Measurements from ENCODE around the gene MACROD2. TPM values are rescaled to one million over a fixed set of nuclear protein-coding genes. Genes with fewer than 3 reads are reported as not detected.

MACROD2 gene
- total RNA-seq, 1 donor from 2014 or later, result 1.6 TPM

DNA sequence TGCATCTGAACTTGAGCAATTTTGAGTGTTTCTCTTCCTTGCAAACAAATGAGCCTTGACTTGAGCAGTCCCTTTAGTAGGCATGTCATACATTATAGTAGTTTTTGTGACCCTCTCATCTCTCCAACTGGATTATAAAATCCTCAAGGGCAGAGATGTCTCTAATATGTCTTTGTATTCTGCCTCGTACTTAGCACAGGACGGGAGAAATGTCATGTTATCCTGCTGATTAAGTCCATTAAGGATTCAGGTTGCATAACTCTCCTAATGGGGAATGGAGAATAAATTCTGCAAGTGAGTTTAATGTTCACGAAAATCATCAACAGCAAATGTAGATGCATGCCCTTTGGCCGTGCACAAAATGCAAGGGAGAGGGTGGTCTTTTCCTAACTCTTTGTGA is 1635.0 kb downstream of the MACROD2 start:
- DNase-seq (ENCODE audit: low spot score), result no peak

DNA sequence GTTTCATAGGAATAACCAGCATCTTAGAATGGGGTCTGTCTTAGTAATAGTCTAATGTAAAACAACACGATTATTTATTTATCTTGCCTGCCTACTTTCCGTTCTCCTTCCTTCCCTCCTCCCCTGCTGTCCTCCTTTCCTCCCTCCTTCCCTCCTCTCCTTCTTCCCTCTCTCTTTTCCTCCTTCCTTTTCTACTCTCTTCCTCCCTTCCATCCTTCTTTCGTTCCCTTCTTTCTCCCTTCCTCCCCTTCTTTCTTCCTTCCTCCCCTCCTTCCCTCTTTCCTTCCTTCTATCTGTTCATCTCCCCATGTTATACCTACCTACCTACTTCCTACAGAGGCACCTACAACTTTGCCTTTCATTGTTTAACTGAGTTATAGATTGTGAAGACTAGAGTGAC is 1637.4 kb downstream of the MACROD2 start:
- DNase-seq (ENCODE audit: low spot score), result no peak
- intact Hi-C loops (cut with DNase I), result no loop called here

More for the DNA sequence above, 1635.0 kb downstream of the MACROD2 start:
- intact Hi-C loops (cut with DNase I), result no loop called here

DNA sequence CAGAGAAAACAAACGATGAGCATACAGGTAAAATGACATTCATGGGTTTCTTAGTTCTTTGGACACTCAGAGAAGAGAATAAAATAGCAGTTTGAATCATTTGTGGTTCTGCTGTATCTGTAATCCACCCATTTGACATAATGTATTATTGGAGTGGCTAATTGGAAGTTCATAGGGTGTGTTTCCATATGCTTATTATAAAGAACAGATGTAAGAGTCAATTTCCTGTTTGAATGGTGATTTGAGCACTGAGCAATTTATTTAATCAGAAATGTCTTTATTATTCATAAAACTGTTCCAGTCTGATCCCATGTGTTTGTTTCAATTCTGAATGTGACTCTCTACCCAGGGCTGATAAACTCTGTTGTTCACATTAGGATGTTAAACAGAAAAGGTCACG is 1638.8 kb downstream of the MACROD2 start:
- DNase-seq (ENCODE audit: low spot score), result no peak
- intact Hi-C loops (cut with DNase I), result no loop called here

DNA sequence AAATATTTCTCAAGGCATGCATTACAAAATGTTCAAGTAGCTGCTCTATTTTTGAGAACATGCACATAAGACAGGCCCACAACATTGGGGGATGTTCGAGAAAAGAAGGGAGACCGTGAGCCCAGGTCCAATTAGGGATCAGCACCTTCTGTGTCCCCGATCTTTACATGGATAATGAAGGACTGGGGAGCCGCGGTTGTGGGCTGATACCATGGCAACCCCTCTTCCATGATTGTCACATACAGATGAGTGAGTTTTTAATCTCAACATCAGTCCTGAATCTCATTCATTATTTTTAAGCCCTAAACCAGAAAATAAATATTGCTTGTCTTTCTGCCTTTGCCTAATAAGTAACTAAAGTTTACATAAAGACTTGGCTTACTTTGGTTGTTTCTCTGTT is 1642.2 kb downstream of the MACROD2 start:
- intact Hi-C loops (cut with DNase I), result no loop called here
- no peak for DNase-seq (ENCODE audit: low spot score)

DNA sequence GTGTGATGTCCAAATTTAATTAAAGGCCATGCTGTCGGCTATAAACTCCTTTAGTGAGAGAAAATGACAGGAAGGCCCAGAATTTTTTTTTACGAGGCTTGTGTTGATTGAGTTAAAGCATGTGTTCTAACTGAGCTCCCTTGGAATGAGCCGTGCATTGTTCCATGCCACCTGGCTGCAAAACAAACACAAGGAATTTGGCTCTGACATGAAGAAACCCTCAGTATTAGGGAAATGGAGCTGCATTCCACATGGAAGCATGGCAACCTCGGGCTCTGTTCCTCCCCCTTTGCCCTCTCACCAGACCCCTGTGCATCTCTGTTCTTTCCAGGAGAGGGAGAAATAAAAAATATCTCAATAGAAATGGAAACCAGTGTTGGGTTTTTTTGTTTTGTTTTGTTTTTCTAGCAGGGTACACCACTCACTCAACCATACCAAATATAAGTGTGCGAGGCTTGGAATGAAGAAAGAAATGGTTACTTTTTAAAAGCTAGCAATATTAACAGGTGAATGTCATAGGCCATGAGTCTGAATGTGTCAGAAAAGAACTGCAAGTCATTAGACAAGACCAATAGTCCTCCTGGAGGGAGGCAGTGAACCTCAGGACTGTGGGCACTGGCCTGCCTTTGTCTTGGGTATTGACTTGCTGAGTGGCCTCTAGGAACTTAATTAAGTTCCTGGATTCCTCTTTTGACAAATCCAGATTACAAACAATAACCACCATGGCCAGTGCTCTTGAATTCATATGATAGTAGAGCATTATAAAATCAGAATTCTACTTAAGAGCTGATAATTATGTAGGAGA is 1642.8 kb downstream of the MACROD2 start:
- intact Hi-C loops (cut with DNase I), result no loop called here
- DNase-seq (ENCODE audit: low spot score), result no peak

DNA sequence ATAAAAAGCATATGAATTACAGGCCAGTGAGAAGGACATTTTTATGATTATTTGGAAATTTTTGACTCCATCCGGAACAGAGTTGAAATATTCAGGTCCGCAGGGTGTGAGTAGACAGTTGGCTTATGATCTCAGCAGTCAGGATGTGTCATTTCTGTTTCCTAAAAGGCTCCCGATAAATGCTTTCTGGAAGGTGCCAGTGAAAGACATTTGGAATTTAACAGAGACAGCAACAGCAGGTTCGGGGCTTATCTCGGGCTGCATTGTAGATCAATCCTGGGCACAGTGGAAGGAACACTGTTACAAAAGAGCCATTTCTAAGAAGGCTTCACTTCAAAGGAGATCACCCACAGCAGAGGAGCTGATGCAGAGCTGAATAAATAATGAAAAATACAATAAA is 1643.5 kb downstream of the MACROD2 start:
- DNase-seq (ENCODE audit: low spot score), result no peak
- intact Hi-C loops (cut with DNase I), result no loop called here

DNA sequence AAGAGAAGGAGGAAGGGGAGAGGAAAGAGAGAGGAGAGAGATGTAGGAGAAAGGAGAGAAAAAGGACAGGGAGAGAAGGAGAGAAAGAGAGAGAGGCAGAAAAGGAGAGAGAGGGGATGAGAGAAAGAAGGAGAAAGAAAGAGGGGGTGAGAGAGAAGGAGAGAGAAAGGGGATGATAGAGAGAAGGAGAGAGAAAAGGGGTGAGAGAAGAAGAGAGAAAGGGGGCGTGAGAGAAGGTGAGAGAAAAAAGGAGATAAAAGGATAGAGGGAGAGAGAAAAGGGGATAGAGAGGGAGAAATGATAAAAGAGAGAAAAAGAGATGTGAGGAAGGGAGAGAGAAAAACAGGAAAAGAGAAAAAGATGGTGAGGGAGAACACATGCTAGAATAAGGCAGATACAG is 1644.5 kb downstream of the MACROD2 start:
- DNase-seq (ENCODE audit: low spot score), result no peak
- intact Hi-C loops (cut with DNase I), result no loop called here

DNA sequence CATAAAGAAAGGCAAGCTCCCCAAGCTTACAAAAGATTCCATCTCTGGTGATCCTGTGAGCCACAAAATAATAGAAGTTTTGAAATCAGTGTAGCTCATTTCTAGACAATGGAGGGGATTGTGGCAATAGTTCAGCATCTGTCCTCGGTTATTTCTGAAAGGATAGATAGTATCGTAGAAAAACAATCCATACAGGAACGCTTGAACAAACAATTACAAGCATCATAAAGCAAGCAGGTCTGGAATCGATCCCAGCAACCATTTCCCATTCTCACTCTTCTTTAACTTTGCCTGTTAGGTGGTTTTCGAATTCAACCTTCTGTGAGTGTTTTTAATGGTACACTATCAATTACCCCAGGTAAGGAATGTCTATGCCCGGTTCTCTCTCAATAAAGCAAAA is 1646.8 kb downstream of the MACROD2 start:
- intact Hi-C loops (cut with DNase I), result no loop called here
- DNase-seq (ENCODE audit: low spot score), result no peak

DNA sequence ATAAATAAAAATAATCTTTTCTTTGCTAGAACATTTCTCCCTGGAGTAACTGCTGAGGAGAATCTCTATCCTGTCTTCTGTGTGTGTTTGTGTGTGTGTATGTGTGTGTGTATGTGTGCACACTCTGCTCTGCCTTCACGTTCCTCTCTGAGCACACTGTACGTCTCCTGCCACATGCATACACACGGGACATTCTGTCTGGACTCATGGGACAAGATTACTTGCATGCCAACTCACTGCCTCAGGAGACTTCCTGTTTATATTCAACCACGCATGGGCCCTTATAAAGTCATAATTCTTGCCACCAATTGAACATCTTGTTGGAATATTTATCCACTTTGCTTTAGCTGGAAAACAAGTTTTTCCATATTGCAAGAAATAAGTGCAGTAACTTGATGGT is 1647.4 kb downstream of the MACROD2 start:
- DNase-seq (ENCODE audit: low spot score), result no peak
- intact Hi-C loops (cut with DNase I), result no loop called here

DNA sequence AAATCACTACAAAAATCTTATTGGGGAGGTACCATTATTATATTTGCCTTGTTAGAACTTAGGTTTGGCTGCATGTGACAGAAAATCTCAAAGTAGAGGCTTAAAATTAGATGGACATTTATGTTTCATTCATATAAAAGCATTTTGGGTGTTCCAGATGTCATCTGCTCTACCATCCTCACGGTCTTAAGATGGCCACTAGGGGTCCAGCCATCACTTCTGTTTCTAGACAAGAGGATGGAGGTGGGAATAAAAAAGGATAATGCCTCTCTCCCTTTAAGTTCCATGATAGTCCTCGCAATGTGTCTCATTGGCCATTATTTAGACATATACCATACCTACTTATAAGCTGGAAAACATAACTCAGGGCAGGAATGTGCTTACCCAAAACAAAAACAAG is 1648.4 kb downstream of the MACROD2 start:
- no peak for DNase-seq (ENCODE audit: low spot score)
- intact Hi-C loops (cut with DNase I), result no loop called here

DNA sequence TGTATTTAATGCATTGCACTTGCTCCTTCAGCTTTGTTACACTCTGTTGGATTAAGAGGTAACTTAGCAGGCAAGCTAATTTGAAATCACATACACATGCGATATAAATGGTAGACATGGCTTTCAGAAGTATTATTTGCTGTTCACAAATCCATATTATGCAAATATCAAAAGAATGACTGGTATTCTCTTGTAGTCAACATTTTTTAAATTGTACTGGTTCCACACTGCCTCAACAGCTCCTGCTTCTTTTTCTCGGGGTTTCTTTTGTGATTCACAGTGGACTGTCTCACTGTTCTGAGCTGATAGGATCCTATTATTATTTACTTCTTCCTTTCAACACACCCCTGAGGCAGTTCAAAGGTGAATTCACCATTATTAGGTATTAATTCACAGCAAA is 1650.5 kb downstream of the MACROD2 start:
- no peak for DNase-seq (ENCODE audit: low spot score)
- intact Hi-C loops (cut with DNase I), result no loop called here

DNA sequence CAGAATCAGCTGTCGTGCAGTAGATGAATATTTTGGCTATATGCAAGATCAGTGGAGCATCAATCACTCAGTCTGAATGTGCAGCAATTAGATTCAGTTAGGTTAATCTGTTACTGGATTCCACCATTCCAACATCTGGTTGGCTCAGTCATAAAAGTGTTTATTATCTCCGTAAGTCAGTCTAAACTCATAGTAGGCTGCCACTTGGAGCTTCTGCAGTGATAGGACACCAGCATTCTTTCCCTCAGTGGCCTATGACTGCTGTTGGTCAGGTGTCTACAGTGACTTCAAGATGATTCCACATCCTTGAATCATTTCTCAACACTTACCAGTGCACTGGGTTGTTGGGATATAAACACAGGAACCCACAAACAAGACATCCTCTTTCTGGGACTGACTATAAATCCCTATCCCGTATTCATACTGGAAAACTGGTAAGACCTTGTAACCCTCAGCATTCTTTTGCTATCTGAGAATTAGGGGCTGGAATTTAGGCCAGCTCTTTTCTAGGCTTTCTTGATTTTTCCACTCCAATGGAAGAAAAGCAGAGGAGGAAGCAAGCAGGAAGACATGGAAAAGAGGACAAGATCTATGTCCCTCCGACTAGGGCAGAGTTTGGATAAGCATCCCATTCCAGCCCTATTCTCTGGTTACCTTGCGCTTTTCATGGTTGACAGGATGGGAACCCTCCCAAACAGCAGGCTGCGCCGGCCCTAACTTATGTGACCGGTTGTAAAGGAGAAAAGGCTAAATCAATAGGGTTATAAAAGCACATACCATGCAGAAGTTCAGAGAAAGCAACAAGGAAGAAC is 1658.3 kb downstream of the MACROD2 start:
- intact Hi-C loops (cut with DNase I), result no loop called here
- DNase-seq (ENCODE audit: low spot score), result no peak

DNA sequence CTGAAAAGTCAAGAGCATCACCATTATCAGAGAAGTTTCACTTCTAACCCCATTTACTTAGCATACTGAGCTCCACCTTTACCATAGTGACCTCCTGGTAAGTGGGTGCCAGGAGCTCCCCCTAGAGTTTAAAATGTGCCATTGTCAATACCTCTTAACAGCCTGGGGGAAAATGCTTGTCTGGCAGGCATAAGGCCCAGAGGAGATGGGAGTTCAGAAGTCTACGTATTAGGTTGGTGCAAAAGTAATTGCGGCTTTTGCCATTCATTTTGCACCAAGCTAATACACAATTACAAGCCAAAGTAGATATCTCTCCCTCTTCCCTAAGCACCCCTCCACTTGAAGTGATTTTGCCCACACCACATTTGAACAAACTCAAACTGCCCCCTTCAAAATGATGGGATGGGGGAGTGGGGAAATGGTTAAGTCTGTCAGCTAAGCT is 1658.9 kb downstream of the MACROD2 start:
- intact Hi-C loops (cut with DNase I), result no loop called here
- DNase-seq (ENCODE audit: low spot score), result no peak

DNA sequence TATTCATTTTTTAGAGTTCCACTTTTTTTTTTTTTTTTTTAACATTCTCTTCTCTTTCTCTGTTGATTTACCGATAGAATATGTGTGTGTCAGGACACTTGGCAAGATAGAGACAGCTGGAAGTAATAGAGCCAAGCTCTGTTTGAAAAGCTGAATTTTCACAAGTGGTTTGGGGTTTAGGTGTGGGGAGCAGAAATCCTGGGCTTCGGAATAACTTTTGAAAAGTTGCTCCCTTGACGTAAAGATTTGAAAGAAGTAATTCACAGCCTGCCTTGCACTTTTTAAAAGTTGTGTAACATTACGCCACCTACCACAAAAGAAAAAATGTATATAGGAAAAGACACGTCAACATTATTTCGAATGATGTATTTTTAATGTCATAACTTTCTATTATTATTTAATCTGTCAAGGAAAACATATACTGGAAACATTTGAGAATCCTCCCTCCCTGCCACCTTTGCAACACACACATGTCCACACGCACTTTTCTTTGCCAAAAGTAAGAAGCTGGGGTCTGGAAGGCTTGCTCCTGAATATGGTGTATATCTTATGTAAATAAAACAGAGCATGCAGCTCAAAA is 1660.1 kb downstream of the MACROD2 start:
- no peak for DNase-seq (ENCODE audit: low spot score)
- intact Hi-C loops (cut with DNase I), result no loop called here

DNA sequence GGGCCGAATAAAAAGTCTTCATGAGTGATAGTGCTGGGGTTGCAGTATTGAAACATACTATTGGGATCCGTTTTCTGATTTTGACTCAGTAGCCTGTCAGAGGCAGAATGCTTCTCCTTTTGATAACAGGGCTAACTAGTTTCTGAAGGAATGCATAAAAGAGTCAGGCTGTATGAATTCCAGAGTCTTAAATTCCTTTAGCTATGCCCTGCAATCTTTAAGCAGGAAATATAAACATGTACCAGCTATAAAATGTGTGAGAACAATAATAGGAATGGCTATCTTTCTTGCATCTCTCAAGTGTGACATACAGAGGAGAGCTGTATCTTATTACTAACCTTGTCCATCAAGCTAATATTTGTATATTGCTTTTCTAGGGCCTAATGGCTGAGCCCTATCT is 1660.8 kb downstream of the MACROD2 start:
- intact Hi-C loops (cut with DNase I), result no loop called here
- DNase-seq (ENCODE audit: low spot score), result no peak

DNA sequence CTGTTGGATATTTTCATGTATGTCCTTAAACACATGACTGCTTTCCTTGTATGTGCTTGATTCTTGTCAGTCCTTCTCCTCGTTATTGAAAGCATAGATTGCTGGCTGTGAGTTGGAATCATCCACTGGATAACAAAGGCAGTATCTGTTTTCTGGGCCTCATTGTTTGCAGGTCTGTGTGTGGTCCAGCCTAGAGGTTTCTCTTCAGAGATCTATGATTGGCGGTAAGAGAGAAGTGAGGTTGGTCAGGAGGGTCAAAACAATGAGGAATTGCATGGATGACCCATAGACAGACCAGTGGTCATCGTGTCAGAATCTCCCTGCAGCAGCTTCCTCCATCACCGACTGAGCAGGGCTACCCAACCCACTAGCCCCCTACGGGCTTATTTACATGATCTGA is 1663.0 kb downstream of the MACROD2 start:
- intact Hi-C loops (cut with DNase I), result no loop called here
- DNase-seq (ENCODE audit: low spot score), result no peak

DNA sequence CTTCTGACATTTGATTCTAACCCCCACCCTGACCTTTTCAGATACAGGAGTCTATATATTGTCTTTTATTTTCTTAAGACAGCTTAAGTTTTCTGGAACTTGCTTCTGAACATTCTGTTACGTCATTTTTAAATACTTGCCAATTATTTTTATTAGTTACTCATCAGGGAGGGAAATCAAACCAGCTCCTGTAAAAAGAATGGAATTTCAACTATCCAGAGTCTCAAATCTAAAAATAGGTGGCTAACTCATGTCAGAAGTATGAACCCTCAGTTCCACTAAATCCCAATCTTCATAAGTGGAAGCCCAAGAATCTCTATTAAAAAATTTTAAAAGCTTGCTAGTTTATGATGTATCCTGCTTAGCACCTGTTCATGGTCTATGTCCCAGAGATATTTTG is 1677.9 kb downstream of the MACROD2 start:
- no peak for DNase-seq (ENCODE audit: low spot score)
- intact Hi-C loops (cut with DNase I), result no loop called here

DNA sequence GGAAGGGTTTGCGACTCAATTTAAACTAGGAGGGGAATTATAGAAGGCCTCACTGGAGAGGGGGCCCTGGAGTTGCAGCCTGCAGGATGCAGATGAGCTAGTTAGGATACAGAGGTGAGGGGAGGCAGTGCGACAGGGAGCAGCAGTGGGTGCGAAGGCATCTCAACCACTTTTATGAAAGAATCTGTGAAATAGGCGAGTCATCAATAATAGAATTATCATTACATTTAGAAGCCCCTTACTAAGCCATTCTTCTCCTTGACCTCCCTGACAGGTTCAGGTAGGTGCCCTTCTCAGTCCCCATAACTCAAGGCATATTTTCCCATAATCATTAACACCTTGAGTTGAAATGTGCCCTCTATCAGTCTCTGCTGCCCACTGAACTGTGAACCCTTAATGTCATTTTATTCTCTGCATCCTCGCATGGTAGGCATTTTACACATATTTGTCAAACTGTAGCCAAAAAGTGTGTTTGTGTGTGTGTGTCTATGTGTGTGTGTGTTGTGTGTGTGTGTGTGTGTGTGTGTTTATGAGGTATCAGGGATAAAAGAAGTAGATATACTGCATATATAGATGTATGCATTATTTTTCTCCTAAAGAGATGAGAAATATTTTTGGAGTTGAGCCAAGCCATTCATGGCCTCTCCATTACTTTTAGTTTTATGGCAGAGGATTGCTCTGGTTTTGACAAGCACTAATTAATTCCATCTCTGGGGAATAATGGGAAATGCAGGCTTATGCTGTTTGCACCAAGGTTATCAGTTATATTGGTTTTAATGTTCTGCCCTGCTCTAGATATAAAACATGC is 1679.1 kb downstream of the MACROD2 start:
- intact Hi-C loops (cut with DNase I), result no loop called here
- no peak for DNase-seq (ENCODE audit: low spot score)

DNA sequence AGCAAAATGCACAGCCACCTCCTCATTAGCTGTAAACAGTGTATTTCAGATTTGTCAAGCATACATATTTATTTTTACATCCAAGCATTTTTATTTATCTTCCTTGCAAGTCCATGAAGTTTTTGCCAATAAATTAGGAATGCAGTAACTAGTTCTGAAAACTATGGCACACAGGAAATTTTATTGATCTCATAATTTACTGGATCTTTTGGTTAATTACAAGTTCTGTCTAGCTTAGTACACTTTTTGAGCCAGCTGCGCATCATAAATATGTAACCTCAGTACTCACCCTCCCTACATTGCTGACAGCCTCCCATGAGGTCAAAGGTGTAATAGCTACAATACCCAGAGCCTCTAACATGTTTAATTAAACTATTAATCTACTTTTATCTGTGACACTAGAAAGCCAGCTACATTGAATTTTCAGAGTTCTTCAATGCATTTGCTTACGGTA is 1679.8 kb downstream of the MACROD2 start:
- intact Hi-C loops (cut with DNase I), result no loop called here
- no peak for DNase-seq (ENCODE audit: low spot score)
